Hematopoietic multipotent progenitor cell treated with erythropoietin and hydrocortisone succinate and interleukin-3 and kit ligand, for 8 days (in vitro differentiated cells): ENCODE measurements around the gene SLC7A11.

Experiments
- DNase-seq: peaks from one replicate; pipeline ENCODE4 v3.0.0-alpha.2; 2015

SLC7A11 gene

GRCh38 chr4:138205531-138206233, 36.5 kb downstream of the SLC7A11 start:
- no peak for DNase-seq

- no peak for DNase-seq
Measured at GRCh38 chr4:138204507-138204906, 37.6 kb downstream of the SLC7A11 start.

DNA sequence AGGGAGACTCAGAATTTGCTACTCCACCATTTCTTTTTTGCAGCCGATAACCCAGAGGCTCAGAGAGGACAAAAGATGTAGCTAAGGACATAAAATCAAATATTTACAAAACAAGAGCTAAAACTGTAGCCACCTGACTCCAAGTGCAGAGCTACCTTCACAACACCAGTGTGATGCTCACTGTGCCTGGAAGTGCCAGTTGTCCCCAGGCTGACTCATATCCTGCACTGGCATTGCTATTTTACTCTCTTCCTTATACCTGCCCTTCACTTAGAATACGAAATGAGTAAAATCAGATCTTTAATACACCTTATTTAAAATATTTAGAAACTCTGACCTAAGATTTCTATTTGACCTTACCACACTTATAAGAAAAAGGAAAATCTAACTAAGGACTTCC, 39.5 kb downstream of the SLC7A11 start:
- no peak for DNase-seq

DNA sequence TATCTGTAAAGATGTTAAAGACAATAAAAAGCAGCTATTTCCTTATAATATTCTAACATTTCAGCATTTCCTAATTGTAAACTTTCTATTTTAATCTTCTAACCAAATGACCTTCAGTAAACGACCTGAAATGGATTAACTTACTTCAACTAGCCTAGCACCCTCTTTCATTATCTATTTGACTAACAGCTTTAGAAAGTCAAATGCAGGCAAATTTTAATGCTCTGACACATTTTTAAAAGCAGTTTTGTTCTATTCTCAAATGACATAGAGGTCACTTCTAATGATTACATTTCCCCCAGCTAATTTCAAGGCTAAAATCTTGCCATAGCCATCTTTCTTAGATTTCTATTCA, 41.9 kb downstream of the SLC7A11 start:
- no peak for DNase-seq

- DNase-seq, result no peak
Measured at GRCh38 chr4:138199568-138200235, 42.4 kb downstream of the SLC7A11 start.

GRCh38 chr4:138196153-138196552, 46.0 kb downstream of the SLC7A11 start:
- no peak for DNase-seq

GRCh38 chr4:138193963-138194362, 48.2 kb downstream of the SLC7A11 start:
- DNase-seq, result no peak

DNA sequence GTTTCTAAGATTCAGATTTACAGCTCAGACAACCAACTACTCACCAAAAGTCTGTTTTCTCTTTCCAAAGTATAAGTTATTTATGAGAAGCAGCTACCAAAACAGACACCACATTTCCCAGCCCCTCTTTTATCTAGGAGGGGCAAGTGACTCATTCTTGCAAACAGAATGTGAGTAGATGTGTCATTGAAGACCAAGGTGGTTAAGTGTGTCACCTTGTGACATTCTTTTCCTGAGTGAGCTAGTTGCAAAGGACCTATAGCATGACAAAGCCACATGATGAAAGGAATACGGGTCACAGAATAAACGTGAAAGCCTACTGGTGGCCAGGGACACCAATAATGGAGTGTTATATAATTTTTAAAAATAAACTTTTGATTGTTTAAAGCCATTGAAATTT, 50.0 kb downstream of the SLC7A11 start:
- DNase-seq, result no peak

- DNase-seq, result peak; percentile 10
Measured at GRCh38 chr4:138190452-138190858, 51.7 kb downstream of the SLC7A11 start.

- DNase-seq, result no peak
Measured at GRCh38 chr4:138189206-138189605, 52.9 kb downstream of the SLC7A11 start.

DNA sequence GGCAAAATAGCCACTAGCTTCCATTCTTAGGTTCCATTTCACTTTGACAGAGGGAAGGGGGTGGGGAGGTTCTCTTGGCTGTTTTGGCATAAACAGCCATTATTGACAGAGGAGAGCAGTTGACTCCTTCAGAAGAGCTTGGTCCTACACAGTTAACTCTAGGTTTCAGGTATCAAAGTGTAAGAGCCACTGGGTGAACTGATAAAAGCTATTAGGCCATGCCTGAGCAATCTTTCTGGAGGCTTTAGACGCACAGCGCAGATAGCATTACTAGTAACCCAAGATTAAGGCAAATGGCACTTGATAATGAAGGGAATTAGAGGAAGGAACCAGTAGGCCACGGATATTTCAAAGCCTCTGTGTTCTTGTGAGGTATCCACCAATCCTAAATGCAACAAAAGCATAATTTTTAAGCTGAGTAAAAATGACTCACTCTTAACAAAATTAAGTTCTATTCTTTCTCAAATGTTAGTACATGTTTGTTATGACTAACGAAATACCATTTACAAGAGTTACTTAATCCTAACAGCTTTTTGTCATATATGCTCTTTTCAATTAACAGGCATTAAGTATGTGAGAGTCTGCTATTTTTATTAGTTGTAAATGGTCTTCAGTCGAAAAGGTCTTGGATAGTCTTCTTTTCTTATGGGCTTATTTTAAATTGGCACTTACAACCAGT, 53.6 kb downstream of the SLC7A11 start:
- DNase-seq, result no peak

GRCh38 chr4:138185859-138186645, 56.1 kb downstream of the SLC7A11 start:
- DNase-seq, result no peak

DNA sequence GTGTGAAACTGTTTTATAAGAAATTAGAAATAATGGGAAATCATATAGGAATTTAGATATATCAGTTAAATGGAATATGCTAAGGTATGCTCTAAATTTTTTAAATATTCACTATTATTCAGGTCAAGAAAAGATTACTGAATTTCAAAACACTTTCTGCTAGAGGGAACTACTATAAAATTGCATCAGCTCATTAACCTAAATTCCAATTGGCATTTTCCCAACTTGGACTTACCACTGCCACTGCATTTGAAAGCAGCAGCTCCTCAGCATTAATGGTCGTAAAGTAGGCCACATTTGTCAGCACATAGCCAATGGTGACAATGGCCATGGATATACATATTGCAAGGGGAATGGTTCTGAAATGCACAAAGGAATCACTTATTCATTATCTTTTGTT, 57.3 kb downstream of the SLC7A11 start:
- DNase-seq, result no peak

- peak; percentile 60 for DNase-seq
Measured at GRCh38 chr4:138182838-138183426, 59.2 kb downstream of the SLC7A11 start.

- no peak for DNase-seq
Measured at GRCh38 chr4:138181287-138181686, 60.9 kb downstream of the SLC7A11 start.

- no peak for DNase-seq
Measured at GRCh38 chr4:138178566-138178965, 63.6 kb downstream of the SLC7A11 start.

DNA sequence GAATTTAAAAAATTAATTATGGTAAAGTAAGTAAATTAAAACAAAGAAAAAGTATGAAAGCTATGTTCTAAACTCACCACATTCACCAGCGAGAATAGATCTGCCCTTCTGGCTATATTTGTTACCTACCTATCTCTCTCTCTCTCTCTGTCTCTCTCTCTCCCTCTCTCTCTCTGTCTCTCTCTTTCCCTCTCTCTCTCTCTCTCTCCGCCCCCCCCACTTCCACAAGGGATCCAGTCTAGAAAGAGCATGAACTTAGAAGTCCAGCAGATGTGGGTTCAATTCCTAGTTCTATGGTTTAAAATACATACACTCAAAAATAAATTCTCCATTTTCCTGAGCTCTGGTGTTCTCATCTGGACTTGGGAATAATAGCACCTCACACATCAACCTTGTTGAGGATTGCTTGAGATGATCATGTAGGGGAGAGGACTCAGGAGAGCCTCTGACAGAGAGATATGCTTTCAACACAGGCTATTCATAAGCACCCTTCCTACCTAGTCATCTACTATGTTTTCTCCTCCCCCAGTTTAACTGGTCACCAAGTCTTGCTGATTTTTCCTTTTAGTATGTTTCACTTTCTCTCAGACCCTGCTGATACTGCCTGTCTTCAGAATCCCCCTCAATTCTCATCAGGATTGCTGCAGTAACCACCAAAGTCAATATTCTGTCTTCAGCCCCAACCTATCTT, 64.7 kb downstream of the SLC7A11 start:
- DNase-seq, result no peak

DNA sequence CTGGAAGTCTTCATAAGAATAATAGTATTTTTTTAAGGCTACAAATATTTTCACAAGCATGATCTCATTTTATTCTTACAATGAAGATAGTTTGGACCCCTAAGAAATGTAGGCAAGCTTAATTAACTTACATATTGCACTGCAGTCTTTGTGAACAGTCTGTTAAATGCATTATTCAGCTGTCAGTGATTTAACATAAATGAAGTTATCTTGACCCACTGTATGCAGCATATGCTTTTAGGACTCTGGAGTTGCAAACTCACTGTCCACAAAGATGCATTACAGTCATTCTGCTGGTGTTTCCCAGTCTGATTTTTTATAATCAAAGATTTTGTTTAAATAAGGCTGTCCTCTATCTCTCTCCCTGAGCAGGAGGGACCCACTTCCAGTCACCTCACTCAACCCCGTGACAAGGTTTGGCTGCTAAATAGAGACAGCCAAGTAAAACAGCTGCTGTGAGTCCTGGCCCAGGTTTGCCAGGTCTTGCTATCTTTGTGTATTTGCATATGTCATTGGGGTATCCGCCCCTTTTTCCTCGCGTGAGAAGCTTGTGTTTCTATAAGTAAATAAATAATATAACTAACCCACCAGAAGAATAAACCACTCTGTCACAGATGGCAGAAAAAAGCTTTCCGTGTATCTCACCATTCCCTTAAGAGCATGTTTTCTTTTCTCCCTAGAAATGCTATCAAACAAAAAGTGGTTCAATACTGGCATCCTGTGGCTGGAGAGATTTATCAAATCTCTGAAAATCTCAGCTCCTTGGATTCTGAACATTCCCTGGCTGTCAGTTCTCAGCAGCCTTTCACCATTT, 67.0 kb downstream of the SLC7A11 start:
- DNase-seq, result no peak

DNA sequence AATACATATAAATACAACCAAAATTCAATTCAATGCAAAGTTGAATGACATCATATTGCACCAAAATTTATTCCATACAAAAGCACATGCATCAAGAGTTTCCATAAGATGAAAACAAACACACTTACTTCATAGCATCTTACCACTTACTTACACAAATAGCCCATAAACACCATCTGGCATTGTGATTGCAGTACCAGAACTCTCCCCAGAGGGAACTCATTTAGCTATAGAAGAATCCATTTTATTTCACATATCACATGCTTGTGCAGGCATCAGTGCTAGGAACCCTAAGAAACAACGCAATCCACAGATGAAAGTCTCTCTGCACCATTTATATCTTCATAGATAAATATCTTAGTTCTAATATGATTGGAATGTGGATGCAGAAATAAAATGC, 77.9 kb downstream of the SLC7A11 start:
- no peak for DNase-seq

DNA sequence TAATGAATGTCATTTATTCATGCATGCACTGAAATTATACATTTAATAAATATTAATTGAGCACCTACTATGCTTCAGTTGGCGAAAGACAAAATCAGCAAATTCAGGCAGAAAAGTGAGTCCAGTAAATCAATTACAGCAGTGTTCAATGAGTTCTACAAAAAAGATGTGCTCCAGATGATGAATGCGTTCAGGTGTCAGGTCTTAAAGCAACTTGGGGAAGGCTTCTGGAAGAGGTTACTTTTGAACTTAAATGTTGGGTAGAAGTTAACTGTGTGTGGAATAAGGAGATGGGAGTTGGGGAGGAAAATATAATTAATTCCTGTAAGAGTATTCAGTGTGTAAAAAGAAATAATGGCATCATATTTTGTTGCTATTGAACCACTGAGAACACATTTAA, 79.0 kb downstream of the SLC7A11 start:
- DNase-seq, result no peak

DNA sequence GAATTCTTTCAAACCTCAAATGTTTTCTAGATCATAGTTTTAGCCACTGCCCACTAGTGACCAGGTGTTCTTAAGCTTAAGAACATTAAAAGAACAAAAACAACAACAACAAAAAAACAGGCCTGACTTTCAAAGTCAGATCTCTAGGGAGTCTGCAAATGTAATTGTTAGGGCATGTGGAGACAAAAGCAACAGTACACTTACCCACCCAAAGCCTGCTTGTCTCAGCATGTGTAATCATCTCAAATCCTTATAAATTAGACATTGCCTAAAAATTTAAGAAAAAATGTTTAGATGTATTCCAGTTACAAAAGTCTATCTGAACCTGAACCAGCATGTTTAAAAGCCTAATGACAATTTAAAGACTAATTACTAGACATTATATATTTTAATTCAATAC, 79.9 kb downstream of the SLC7A11 start:
- DNase-seq, result no peak

GRCh38 chr4:138161351-138161750, 80.8 kb downstream of the SLC7A11 start:
- no peak for DNase-seq
